IPS-15b (cell line): ENCODE data around the gene CCNT1.
"Not testable (repeated sequence)": the region's sequence is repeated elsewhere in the genome, so short reads cannot be mapped to it uniquely, and the experiment has no call there.

ENCODE experiments used
- H3K27me3 ChIP-seq: one replicate; pipeline ENCODE4 v1.6.1; 2013; ENCODE audit warnings: low read length; ENCODE audit not compliant: control insufficient read depth, insufficient read depth
- H3K36me3 ChIP-seq: one replicate; pipeline ENCODE4 v1.6.1; 2013; ENCODE audit warnings: low read length; ENCODE audit not compliant: control insufficient read depth, insufficient read depth
- H3K4me1 ChIP-seq: one replicate; pipeline ENCODE4 v1.6.1; 2013; ENCODE audit warnings: mild to moderate bottlenecking, low read length; ENCODE audit not compliant: control insufficient read depth, insufficient read depth
- H3K4me3 ChIP-seq: one replicate; pipeline ENCODE4 v1.5.1; 2013; ENCODE audit warnings: low read depth, low read length
- H3K9ac ChIP-seq: one replicate; pipeline ENCODE4 v1.6.1; 2013; ENCODE audit warnings: low read depth, mild to moderate bottlenecking, low read length
- H3K9me3 ChIP-seq: one replicate; pipeline ENCODE4 v1.6.1; 2013; ENCODE audit warnings: mild to moderate bottlenecking, low read length; ENCODE audit not compliant: control insufficient read depth, insufficient read depth

CCNT1 gene

DNA sequence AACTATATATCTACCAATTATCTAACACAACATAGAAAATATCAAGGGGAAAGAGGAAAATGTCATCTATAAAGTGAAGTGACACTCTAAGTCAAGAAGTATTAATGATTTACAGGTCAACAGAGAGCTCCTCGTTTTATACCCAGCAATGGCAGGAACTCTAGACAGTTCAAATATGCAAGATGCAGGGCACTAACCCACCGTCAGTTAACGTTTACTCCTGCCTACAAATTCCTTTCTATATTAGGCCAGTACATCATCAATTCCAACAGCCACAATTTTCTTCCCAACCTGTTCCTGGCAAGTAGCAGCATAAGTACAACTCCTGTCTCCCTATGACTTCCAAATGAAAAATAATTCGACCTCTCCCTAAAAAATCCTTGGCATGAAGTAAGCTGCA, 25.5 kb downstream of the CCNT1 start:
- H3K36me3 ChIP-seq, result peaks cover 16% of the 10 kb centered on the region

DNA sequence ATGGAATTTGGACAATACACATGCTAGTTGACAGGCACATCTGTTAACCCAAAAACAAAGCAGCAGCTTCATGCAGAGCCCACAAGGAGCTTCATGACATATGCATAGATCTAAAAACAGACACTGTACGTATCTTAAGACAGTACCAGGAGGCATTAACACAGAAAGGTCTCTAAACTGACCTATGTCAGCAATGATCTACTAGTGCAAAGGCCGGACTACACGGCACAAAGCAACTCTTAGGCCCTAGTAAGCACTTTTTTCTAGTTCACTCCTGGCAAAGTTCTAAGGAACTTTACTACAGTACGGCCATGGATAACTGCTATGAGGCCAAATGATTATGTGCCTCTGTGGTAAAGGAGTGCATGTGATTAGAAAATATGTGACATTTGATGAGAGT, 26.1 kb downstream of the CCNT1 start:
- H3K4me1 ChIP-seq, result no peaks in the 10 kb centered on the region
- H3K9ac ChIP-seq, result no peak overlapping the region
- H3K27me3 ChIP-seq, result no peaks in the 10 kb centered on the region
- H3K4me3 ChIP-seq, result no peak overlapping the region
- H3K36me3 ChIP-seq, result peaks cover 13% of the 10 kb centered on the region
- no peaks in the 10 kb centered on the region for H3K9me3 ChIP-seq

More for the DNA sequence above, 25.5 kb downstream of the CCNT1 start:
- H3K9me3 ChIP-seq, result no peaks in the 10 kb centered on the region
- no peak overlapping the region for H3K9ac ChIP-seq
- H3K4me3 ChIP-seq, result no peak overlapping the region
- no peaks in the 10 kb centered on the region for H3K4me1 ChIP-seq
- H3K27me3 ChIP-seq, result no peaks in the 10 kb centered on the region

GRCh38 chr12:48688836-48689235, 27.7 kb downstream of the CCNT1 start:
- Histone ChIP-seq H3K9me3 (no peaks in the 10 kb centered on the region), H3K4me1 (no peaks in the 10 kb centered on the region), H3K36me3 (peaks cover 9% of the 10 kb centered on the region), H3K27me3 (no peaks in the 10 kb centered on the region), H3K4me3 (no peak overlapping the region), H3K9ac (no peak overlapping the region)

DNA sequence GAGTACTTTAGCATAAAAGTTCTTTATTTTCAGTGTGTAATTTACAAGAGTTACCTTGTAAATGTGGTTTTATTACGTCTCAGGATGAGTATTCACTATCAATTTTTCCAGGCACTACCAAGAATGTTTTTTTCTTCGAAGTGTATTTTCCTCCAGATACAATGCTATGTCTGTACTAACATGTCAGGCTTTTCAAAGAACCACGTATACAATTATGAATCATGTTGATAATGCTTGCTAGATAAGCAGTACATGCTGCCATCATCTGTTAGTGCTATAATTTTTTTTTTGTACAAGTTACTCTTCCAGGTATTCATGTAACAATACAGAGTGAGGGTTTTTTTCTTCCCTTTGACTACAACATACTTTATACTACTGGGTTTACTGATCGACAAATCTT, 28.9 kb downstream of the CCNT1 start:
- Histone ChIP-seq H3K4me3 (no peak overlapping the region), H3K4me1 (no peaks in the 10 kb centered on the region), H3K9me3 (no peaks in the 10 kb centered on the region), H3K27me3 (no peaks in the 10 kb centered on the region), H3K36me3 (no peaks in the 10 kb centered on the region), H3K9ac (no peak overlapping the region)

DNA sequence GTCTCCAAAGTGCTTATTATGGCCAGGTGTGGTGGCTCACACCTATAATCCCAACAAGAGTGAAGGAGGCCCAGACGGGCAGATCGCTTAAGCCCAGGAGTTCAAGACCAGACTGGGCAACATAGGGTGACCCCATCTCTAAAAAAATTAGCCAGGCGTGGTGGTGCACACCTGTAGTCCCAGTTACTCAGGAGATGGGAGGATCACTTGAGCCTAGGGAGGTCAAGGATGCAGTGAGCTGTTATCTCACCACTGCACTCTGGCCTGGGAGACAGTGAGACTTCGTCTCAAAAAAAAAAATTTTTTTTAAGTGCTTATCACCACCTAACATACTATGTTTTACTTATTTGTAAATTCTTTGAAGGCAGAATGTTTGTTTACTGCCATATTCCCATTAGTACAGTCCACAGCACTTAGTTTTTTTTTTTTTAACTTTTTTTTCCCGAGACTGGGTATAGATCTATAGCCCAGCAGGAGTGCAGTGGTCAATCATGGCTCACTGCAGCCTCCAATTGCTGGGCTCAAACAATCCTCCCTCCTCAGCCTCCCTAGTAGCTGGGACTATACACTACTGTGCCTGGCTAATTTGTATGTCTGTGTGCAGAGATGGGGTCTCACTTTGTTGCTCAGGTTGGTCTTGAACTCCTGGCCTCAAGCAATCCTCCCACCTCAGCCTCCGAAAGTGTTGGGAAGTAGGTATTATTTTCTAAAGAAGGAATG, 29.7 kb downstream of the CCNT1 start:
- Histone ChIP-seq H3K27me3 (no peaks in the 10 kb centered on the region), H3K4me3 (no peak overlapping the region), H3K4me1 (no peaks in the 10 kb centered on the region), H3K9ac (no peak overlapping the region), H3K9me3 (no peaks in the 10 kb centered on the region), H3K36me3 (no peaks in the 10 kb centered on the region)

DNA sequence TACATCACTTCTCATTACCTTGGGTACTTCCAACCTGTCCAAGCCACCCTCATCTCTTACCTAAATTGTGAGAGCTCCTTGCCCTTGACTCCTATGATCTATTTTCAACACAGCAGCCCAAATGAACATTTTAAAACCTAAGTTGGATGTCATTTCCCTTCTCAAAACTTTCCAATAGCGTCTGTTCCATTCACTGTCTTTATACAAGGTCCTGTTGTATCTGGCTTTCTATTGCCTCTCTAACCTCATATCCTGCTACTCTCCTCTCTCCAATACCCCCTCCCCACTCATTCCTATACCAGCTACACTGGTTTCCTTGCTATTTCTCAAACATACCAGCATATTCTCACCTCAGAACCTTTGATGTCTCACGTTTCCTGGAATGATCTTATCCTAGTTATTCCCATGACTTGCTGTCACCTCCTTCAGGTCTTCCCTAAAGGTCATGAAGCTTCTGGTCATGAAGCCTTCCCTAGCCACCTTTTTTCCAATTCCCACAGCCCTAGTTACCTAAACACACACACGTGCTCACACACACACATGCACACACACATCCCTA, 30.4 kb downstream of the CCNT1 start:
- no peaks in the 10 kb centered on the region for H3K27me3 ChIP-seq
- H3K4me3 ChIP-seq, result no peak overlapping the region
- H3K36me3 ChIP-seq, result no peaks in the 10 kb centered on the region
- no peaks in the 10 kb centered on the region for H3K9me3 ChIP-seq
- no peaks in the 10 kb centered on the region for H3K4me1 ChIP-seq
- H3K9ac ChIP-seq, result no peak overlapping the region

DNA sequence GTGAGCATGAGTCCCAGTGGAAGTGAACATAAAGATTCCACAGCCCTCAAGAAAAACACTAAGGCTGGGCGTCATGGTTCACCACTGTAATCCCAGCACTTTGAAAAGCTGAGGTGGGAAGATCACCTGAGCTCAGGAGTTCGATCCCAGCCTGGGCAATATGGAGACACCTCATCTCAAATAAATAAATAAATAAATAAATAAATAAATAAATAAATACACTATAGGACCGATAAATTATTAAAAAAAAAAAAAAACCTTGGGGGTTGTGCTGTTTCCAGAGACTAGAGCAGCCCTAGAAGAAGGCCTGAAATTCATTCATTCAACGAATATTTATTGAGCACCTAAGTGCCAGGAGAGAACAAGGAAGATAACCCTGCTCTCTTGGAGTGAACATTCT, 33.0 kb downstream of the CCNT1 start:
- no peak overlapping the region for H3K9ac ChIP-seq
- no peaks in the 10 kb centered on the region for H3K9me3 ChIP-seq
- peaks cover 12% of the 10 kb centered on the region for H3K36me3 ChIP-seq
- H3K27me3 ChIP-seq, result no peaks in the 10 kb centered on the region
- H3K4me1 ChIP-seq, result no peaks in the 10 kb centered on the region
- H3K4me3 ChIP-seq, result no peak overlapping the region

DNA sequence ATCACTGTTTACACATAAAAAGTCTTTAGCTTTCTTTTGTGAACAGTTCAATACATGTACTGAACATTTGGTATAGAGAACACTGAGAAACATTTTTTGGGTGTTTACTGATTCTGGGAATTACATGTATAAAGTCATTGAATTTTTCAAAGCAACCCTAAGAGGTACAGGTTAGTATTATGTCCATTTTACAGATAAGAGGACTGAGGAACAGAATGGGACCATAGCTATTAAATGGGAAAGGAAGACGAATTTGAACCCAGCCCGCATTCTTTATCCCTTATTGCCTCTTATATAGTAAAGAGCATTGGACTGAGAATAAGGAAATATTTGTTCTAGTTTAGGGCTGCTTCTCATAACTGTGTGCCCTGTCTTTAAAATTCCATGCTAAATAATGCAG, 33.6 kb downstream of the CCNT1 start:
- Histone ChIP-seq H3K4me1 (no peaks in the 10 kb centered on the region), H3K27me3 (no peaks in the 10 kb centered on the region), H3K36me3 (peaks cover 12% of the 10 kb centered on the region), H3K4me3 (peak overlapping the region; percentile 100), H3K9me3 (no peaks in the 10 kb centered on the region), H3K9ac (no peak overlapping the region)

GRCh38 chr12:48682533-48682905, 34.0 kb downstream of the CCNT1 start:
- not testable (repeated sequence) for H3K4me1 ChIP-seq, H3K9me3 ChIP-seq, H3K27me3 ChIP-seq
- peak overlapping the region; percentile 65 for H3K9ac ChIP-seq
- peak overlapping the region; percentile 100 for H3K4me3 ChIP-seq
- peaks cover 12% of the 10 kb centered on the region for H3K36me3 ChIP-seq

DNA sequence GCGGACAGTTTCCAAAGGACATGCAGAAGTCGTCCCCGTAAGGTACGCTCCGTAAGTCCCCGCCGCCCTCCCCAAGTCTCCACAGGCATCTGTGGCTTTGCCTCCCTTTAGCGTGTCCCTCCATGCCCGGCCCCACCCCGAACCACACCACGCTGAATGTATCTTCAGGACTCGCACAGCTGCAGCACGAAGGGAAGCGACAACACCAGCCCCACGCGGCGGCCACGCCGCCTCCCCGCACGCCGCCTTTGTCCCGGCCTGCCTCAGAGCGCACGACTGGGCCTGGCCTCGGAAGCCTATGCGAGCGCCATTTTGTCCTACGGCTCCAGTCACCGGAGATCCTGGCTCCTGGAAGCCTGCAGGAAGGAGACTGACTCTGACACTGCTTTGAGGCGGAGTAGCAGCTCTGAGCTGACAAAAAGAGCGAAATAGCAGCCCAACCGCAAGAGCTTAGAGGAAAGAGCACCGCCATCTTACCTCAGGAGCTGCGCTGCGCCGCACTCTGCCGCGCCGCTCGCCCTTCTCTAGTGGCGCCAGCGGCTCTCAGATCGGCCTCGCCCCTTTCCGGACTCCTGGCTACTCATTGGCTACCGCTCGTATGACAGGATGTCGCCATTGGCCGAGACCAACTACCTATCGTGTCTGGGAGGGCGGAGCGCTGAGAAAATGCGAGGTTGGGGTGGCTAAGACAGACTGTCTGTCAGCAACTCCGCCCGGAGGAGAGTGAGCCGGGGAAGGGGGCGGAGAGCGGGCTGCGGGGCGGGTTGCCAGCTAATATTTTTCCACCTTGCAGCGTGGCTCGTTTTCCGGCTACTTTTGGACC, 34.6 kb downstream of the CCNT1 start, which contains the start of gene KANSL2:
Gene KANSL2, minus strand, starts transcription at position 529 of the 823 bp plus-strand sequence. CDS start 606 bp downstream, outside the sequence.
- Histone ChIP-seq H3K27me3 (no peaks in the 10 kb centered on the region), H3K4me3 (peak within 1 kb of the TSS; percentile 100), H3K36me3 (peaks cover 12% of the 10 kb centered on the region), H3K4me1 (no peaks in the 10 kb centered on the region), H3K9ac (peak within 1 kb of the TSS; percentile 98), H3K9me3 (no peaks in the 10 kb centered on the region)

- Histone ChIP-seq H3K36me3 (peaks cover 12% of the 10 kb centered on the region), H3K4me1 (no peaks in the 10 kb centered on the region), H3K4me3 (peak overlapping the region; percentile 100), H3K9me3 (no peaks in the 10 kb centered on the region), H3K9ac (peak overlapping the region; percentile 98), H3K27me3 (no peaks in the 10 kb centered on the region)
These were observed 35.2 kb downstream of the CCNT1 start for GRCh38 chr12:48681399-48681709.

DNA sequence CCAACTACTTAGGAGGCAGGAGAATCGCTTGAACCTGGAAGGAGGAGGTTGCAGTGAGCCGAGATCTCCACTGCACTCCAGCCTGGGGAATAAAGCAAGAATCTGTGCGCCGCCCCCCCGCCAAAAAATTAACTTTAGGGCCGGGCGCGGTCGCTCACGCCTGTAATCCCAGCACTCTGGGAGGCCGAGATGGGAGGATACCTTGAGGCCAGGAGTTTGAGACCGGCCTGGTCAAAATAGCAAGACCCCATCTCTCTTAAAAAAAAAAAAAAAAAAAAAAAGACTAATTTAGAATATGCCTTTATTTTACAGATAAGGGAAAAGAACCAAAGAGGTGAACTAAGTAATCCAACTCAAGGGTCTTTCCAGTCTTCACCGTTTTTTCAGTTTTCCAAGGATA, 35.6 kb downstream of the CCNT1 start:
- H3K4me1 ChIP-seq, result no peaks in the 10 kb centered on the region
- H3K9me3 ChIP-seq, result no peaks in the 10 kb centered on the region
- peaks cover 16% of the 10 kb centered on the region for H3K36me3 ChIP-seq
- H3K27me3 ChIP-seq, result no peaks in the 10 kb centered on the region
- no peak overlapping the region for H3K9ac ChIP-seq
- H3K4me3 ChIP-seq, result peak overlapping the region; percentile 100
